Renal cortex interstitium (tissue), 11 donors: ENCODE results near the gene CNP. TPM values are rescaled to one million over a fixed set of nuclear protein-coding genes. Genes with fewer than 3 reads are reported as not detected.
A peak's percentile ranks its signal among the peaks of the same experiment; 100 is the strongest.

Experiments
- DNase-seq, 11 donors: peaks; one replicate each; pipeline ENCODE4 v3.0.0-alpha.2; 2013; ENCODE audit warnings: low read depth in 9 of 11, low spot score in 4 of 11; ENCODE audit errors: extremely low read depth in 1 of 11
- polyA plus RNA-seq, 3 donors: library from polyadenylated mRNA; unstranded; fragments of 120-200 nt; gene quantifications; one replicate each; pipeline ENCODE4 v1.2.1, GENCODE V29; 2013; ENCODE audit not compliant: insufficient read length in 3 of 3

The CNP gene
- polyA plus RNA-seq, 3 donors, result 56.5 to 84.0 (median 68.4) TPM

- DNase-seq, result no peak
These were observed 31.0 kb upstream of the CNP start for GRCh38 chr17:41935641-41936040.

GRCh38 chr17:41937970-41938954 is 28.3 kb upstream of the CNP start:
- no peak for DNase-seq

- no peak for DNase-seq
These were observed 27.4 kb upstream of the CNP start for GRCh38 chr17:41939044-41939692.

GRCh38 chr17:41939693-41940090 is 26.9 kb upstream of the CNP start:
- no peak for DNase-seq

- no peak for DNase-seq
These were observed 25.4 kb upstream of the CNP start for GRCh38 chr17:41941168-41941567.

GRCh38 chr17:41942626-41943373 is 23.8 kb upstream of the CNP start:
- no peak for DNase-seq

- no peak for DNase-seq
These were observed 23.1 kb upstream of the CNP start for GRCh38 chr17:41943492-41943891.

GRCh38 chr17:41944943-41945342 is 21.7 kb upstream of the CNP start:
- DNase-seq, result no peak

GRCh38 chr17:41948762-41949460 is 17.7 kb upstream of the CNP start:
- DNase-seq, result no peak

- no peak for DNase-seq
These were observed 10.1 kb upstream of the CNP start for GRCh38 chr17:41956522-41956921.

- no peak for DNase-seq
These were observed 9.3 kb upstream of the CNP start for GRCh38 chr17:41957031-41957868.

GRCh38 chr17:41957869-41958439 is 8.6 kb upstream of the CNP start:
- DNase-seq, result no peak

- DNase-seq, result no peak
These were observed 7.6 kb upstream of the CNP start for GRCh38 chr17:41959030-41959335.

- DNase-seq, result peak in 1 of 11 donors; percentile 20
These were observed 7.1 kb upstream of the CNP start for GRCh38 chr17:41959336-41960095.

GRCh38 chr17:41962111-41962510 is 4.5 kb upstream of the CNP start:
- no peak for DNase-seq

GRCh38 chr17:41962768-41963434 is 3.7 kb upstream of the CNP start:
- peak in 5 of 11 donors; percentile 39 to 65 (median 56) for DNase-seq
